ENCODE measurements around the gene ARHGEF1. TPM values are rescaled to one million over a fixed set of nuclear protein-coding genes. Genes with fewer than 3 reads are reported as not detected.
A peak's percentile ranks its signal among the peaks of the same experiment; 100 is the strongest.
"Not testable (repeated sequence)": the region's sequence is repeated elsewhere in the genome, so short reads cannot be mapped to it uniquely, and the experiment has no call there.

ARHGEF1 gene
- total RNA-seq, 1 experiment from 2014 or later = 142 TPM

- H3K4me3 ChIP-seq, H3K27me3 ChIP-seq, DNase-seq, H3K9me3 ChIP-seq: not testable (repeated sequence)
- peaks cover 19% of the 10 kb centered on the region for H3K36me3 ChIP-seq
Measured at GRCh38 chr19:41875973-41876372, 7.0 kb upstream of the ARHGEF1 start.

DNA sequence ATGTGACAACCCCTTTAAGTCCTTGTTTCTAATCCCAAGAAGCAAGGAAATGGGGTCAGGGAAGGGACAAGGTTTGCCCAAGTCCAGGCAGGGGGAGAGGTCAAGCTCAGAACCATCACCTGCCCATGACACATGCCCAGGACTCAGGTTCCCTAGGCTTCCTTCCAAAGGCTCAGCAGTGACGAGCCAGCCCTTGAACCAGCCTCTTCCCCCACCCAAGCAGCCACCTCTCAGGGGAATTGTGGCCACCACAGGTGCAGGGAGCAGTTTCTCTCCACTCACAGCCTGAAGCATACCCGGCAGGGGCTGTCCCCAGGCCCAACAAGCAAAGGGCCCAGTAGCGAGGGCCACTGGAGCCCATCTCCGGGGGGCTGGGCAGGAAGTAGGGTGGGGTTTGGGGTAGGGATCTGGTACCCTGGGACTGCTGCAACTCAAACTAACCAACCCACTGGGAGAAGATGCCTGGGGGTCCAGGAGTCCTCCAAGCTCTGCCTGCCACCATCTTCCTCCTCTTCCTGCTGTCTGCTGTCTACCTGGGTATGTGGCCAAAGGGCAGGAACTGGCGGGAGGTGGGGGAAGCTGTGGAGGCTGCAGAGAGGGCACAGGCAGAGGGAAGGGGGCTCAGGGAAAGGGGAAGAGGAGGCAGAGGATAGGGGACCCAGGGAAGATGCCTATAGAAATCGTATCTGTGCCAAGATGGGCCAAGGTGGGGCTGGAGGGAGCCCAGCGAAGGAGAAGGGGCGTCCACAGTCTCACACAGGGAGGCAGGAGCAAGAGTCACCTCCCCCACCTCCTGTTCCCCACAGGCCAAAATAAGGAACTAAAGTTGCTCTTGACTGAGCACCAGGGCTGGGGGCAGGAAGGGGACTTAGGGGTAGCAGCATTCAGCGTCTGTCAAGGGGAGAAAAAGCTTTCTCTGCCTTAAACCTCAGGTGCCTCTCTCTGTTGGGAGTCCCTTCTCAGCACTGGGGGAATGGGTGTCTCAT lies 5.8 kb upstream of the ARHGEF1 start, which contains the start of gene CD79A:
TSS of gene CD79A (plus strand) at position 433 of the 986 bp plus-strand sequence. CDS start at position 459, 26 bp downstream.
- H3K27me3 ChIP-seq = no peaks in the 10 kb centered on the region
- no peak within 1 kb of the TSS for H3K4me3 ChIP-seq
- no peak for DNase-seq
- H3K9me3 ChIP-seq = peaks cover 2% of the 10 kb centered on the region; the same call in 1 of the 2 replicates
- H3K36me3 ChIP-seq = peaks cover 7% of the 10 kb centered on the region

DNA sequence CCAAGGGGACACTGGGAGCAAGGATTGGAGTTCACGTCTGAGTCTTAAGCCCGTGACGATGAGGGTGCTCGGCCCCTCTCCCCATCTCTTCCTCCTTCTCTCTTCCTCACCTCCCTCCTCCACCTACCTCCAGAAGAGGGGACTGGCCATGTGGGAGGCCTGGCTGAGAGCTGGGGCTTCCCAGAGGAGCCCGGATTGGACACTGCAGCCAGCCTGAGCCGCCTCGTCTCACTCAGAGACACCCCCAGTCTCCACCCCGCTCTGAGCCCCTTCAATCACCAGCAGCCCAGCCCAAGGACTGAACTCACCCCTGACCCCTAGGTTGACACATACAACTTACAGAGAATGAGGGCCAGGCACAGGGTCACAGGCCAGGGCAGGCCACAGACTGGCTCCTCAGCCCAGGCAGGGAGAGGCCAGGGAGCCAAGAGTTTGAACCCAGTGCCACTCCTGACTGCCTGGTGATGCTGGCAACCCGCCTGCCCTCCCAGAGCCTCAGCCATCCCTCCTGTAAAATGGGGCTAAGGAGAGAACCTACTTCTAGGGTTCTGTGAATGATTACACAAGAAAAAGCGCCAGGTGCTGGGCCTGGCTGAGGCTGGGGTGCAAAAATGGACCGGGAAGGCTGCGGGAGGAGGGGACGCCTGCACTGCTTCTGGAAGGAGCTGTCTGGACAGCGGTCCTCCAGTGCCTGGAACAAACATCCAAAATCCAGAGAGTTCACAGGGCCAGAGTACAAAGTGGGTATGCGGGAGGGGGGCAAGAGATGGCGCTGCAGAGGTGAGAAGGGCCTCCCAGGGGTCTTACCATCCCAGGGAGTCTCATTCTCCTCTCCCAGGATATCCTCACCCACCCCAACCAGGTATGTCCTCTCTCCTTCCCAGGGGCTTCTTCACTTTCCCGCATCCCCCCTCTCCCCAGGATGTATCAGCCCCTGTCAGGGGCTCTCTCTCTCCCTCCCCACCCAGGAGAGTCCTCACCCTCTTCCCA lies 4.8 kb upstream of the ARHGEF1 start:
- Histone ChIP-seq H3K4me3 (no peak overlapping the region), H3K36me3 (peaks cover 2% of the 10 kb centered on the region; the same call in 1 of the 2 replicates), H3K27me3 (no peaks in the 10 kb centered on the region), H3K9me3 (no peaks in the 10 kb centered on the region)
- no peak for DNase-seq

GRCh38 chr19:41879080-41879479 lies 3.9 kb upstream of the ARHGEF1 start:
- Histone ChIP-seq H3K9me3 (no peaks in the 10 kb centered on the region), H3K4me3 (no peak overlapping the region), H3K27me3 (no peaks in the 10 kb centered on the region), H3K36me3 (peaks cover 4% of the 10 kb centered on the region; the same call in 1 of the 2 replicates)
- DNase-seq = no peak

DNA sequence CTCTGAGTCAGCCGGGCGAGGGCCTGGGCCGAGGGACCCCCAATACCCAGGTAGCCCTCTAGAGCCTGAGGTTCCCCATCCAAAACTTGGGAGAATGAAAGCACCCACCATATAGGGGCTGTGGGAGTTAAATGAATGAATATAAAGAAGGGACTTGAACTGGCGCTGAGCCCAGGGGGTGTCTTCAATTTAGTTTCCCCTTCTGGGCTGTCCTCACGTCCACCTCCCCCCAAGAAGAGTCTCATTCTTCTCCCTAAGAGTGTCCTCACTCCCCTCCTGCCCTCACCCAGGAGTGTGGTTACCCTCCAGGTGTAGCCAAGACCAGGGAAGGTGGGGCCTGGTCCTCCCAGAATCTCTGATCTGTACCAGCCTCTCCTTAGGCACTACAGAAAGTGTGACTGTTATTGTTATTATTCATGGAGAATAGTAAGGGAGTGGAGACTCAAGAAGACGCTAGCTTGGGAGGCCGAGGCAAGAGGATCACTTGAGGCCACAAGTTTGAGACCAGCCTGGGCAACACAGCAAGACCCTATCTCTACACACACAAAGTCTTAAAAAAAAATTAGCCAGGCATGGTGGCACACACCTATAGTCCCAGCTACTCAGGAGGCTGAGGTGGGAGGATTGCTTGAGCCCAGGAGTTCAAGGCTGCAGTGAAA lies 3.2 kb upstream of the ARHGEF1 start:
- Histone ChIP-seq H3K9me3 (no peaks in the 10 kb centered on the region), H3K27me3 (no peaks in the 10 kb centered on the region), H3K36me3 (peaks cover 10% of the 10 kb centered on the region), H3K4me3 (no peak overlapping the region)
- no peak for DNase-seq

DNA sequence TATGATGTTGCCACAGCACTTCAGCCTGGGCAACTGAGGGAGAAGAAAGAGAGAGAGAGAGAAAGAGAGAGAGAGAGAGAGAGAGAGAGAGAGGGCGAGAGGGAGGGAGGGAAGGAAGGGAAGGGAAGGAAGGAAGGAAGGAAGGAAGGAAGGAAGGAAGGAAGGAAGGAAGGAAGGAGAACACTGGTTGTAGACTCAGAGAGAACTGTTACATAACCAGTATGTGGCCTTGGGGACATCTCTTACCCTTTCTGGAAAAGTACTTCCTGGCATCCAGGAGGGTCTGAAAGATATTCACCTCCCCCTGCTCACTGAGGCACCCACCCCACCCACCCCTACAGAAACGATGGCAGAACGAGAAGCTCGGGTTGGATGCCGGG lies 2.7 kb upstream of the ARHGEF1 start:
- DNase-seq = no peak
- H3K36me3 ChIP-seq = peaks cover 13% of the 10 kb centered on the region

GRCh38 chr19:41883463-41883820 lies 458 bp downstream of the ARHGEF1 start:
- no peak for DNase-seq

More for the DNA sequence above, 2.7 kb upstream of the ARHGEF1 start:
- no peaks in the 10 kb centered on the region for H3K9me3 ChIP-seq
- H3K27me3 ChIP-seq = no peaks in the 10 kb centered on the region
- no peak overlapping the region for H3K4me3 ChIP-seq

DNA sequence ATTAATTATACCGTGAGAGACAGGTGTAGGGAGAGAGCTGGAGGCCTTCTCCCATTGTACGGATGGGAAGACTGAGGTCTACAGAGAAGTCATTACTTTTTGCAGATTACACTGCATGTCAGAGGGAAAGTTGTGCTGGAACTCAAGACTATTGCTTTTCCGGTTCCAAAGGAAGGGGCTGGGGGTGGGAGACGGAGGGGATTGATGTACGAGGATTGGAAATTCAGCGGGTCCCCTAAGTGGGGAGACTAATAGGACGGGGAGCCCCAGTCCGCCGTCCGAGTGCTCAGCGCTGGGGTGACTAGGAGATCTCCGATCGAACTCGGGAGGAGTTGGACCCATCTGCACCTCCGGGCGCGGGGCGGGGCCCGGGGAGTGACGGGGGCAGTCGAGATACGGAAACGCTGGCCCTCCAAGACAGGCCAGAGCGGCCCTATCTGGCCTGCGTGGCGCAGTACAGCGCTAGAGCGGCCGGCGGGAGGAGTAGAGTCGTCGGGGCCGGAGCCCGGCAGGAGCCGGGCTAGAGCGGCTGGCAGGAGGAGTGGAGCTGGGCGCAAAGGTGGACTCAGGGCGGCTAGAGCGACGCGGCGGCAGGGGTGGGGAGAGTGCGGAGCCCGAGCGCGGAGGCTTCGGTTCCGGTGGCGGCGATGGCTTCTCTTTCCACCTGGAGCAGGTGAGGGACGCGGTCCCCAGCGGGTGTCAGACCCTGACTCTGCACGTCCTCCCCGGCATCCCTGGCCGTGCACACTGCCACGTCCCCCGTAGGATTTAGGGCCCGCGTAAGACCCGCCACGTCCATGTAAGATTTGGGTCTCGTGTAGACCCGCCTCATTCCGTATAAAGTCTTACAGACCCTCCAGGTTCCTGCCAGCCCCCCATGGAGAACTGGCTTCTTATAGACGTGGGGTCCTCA lies 1.1 kb downstream of the ARHGEF1 start:
- Histone ChIP-seq H3K36me3 (peaks cover 45% of the 10 kb centered on the region), H3K4me3 (peak overlapping the region; percentile 92), H3K9me3 (no peaks in the 10 kb centered on the region), H3K27me3 (no peaks in the 10 kb centered on the region)
- DNase-seq = peak; percentile 98

More at GRCh38 chr19:41883463-41883820, 458 bp downstream of the ARHGEF1 start:
- Histone ChIP-seq H3K9me3 (no peaks in the 10 kb centered on the region), H3K4me3 (peak overlapping the region; percentile 92), H3K27me3 (no peaks in the 10 kb centered on the region), H3K36me3 (peaks cover 40% of the 10 kb centered on the region)

DNA sequence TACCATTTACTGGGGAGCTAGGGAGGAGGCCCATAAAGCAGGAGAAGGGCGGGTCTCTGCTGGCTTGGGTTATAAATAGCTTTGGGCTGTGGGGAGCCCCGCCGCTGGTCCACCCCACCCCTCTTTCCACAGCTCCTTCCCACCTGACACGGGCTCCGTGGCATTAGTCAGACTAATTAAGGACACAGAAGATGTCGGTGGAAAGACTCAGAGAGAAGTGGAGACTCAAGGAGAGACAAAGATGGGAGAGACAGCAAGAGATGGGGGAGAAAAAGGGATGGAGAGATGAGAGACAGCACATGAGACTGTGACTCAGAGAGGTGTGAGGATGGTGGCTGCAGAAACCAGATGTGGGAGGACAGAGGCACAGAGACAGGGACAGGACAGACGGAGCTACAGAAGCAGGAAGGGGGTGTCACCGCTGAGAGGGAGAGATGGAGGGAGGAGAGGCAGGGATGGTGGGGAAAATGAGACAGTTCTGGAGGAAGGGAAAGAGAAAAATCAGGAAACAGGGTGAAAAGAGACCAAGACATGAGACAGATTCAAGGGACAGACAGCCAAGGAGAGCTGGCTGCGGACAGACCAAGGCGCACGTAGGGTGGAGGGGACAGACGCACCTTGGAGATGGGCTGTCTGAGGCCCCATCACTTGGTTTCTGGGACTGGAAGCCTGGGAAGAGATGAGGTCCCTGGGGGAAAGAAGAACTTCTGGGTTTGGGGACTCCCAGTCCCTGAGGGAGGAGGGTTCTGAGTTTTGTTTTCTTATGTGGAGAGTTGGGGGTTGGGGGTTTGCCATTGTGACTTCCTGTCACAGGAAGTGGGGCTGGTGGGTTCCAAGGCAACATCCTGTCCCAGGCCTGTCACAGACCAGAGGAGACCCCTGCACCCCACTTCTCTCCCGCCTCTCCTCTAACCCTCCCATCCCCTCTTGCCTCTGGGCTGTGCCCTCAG lies 4.1 kb downstream of the ARHGEF1 start:
- no peaks in the 10 kb centered on the region for H3K9me3 ChIP-seq
- H3K36me3 ChIP-seq = peaks cover 70% of the 10 kb centered on the region
- no peaks in the 10 kb centered on the region for H3K27me3 ChIP-seq
- no peak overlapping the region for H3K4me3 ChIP-seq
- no peak for DNase-seq

- Histone ChIP-seq H3K36me3 (peaks cover 75% of the 10 kb centered on the region), H3K9me3 (no peaks in the 10 kb centered on the region), H3K27me3 (no peaks in the 10 kb centered on the region), H3K4me3 (no peak overlapping the region)
- DNase-seq = no peak
Measured at GRCh38 chr19:41887711-41888382, 4.9 kb downstream of the ARHGEF1 start.

DNA sequence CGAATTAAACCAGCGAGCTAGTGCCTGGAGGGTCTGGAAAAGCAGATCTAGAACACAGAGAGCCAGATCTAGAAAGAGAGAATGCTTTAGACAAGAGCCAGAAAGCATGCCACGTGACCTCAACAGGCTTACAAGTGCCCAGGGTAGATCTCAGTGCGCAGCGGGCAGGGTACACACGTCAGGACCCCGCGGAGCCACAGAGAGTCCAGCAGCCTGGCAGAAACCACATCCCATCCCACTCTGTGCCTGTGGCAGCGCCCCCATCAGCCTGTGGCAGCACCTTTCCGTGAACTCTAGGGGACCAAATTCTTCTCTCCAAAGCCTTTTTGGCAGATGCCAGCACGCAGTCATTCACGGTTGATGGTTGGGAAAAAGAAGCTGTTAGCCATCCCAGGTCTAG lies 5.9 kb downstream of the ARHGEF1 start:
- Histone ChIP-seq H3K36me3 (peaks cover 70% of the 10 kb centered on the region), H3K9me3 (no peaks in the 10 kb centered on the region), H3K27me3 (no peaks in the 10 kb centered on the region), H3K4me3 (no peak overlapping the region)
- no peak for DNase-seq

DNA sequence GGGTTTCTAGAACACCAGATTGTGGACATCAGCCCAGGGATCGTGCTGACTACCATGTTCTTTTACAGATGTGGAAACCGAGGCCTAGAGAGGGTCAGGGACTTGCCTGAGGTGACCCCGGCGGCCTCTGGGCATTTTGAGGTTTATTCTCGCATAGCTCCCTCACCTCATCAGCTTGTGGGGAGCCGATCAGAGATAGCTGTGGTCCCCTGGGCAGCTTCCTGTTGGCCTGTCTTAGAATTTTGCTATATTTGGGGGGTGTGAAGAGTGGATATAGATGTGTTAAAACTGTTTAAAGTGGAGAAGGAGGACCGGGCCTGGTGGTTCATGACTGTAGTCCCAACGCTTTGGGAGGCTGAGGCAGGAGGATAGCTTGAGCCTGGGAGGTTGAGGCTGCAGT lies 6.9 kb downstream of the ARHGEF1 start:
- DNase-seq = no peak
- Histone ChIP-seq H3K9me3 (no peaks in the 10 kb centered on the region), H3K4me3 (no peak overlapping the region), H3K27me3 (no peaks in the 10 kb centered on the region), H3K36me3 (peaks cover 70% of the 10 kb centered on the region)

GRCh38 chr19:41890936-41891335 lies 8.0 kb downstream of the ARHGEF1 start:
- DNase-seq = no peak
- Histone ChIP-seq H3K9me3 (no peaks in the 10 kb centered on the region), H3K27me3 (no peaks in the 10 kb centered on the region), H3K36me3 (peaks cover 70% of the 10 kb centered on the region), H3K4me3 (no peak overlapping the region)

All from MG63 (cell line).